DOHH2 (cell line): ENCODE data around the gene GNGT1.

Experiments used
- H3F3A ChIP-seq: fragments of 200-600 bp; sonication (generic), shearing (Covaris generic); 2 replicates; pipeline ENCODE4 v1.6.0; 2016; ENCODE audit warnings: antibody characterized with exemption, mild to moderate bottlenecking; ENCODE audit not compliant: control insufficient read depth, insufficient read depth
- H3K27ac ChIP-seq: fragments of 200-600 bp; sonication (generic); 2 replicates; pipeline ENCODE4 v1.5.1; 2014; ENCODE audit warnings: low read depth, mild to moderate bottlenecking, low read length, moderate library complexity
- H3K27me3 ChIP-seq: fragments of 200-600 bp; sonication (generic); 2 replicates; pipeline ENCODE4 v1.6.1; 2014; ENCODE audit warnings: mild to moderate bottlenecking, low read length, mixed read lengths; ENCODE audit not compliant: control insufficient read depth
- H3K36me3 ChIP-seq: fragments of 200-600 bp; sonication (generic); 2 replicates; pipeline ENCODE4 v1.6.1; 2014; ENCODE audit warnings: mild to moderate bottlenecking, low read length, moderate library complexity, mixed read lengths; ENCODE audit not compliant: control insufficient read depth
- H3K4me1 ChIP-seq: fragments of 200-600 bp; sonication (generic); 2 replicates; pipeline ENCODE4 v1.6.1; 2014; ENCODE audit warnings: mild to moderate bottlenecking, low read length, mixed read lengths; ENCODE audit not compliant: control insufficient read depth
- H3K4me2 ChIP-seq: fragments of 200-600 bp; sonication (generic); 2 replicates; pipeline ENCODE4 v1.6.0; 2014; ENCODE audit warnings: mild to moderate bottlenecking, low read length, moderate library complexity
- H3K4me3 ChIP-seq: fragments of 200-600 bp; sonication (generic); 2 replicates; pipeline ENCODE4 v1.5.1; 2014; ENCODE audit warnings: mild to moderate bottlenecking, low read length, mixed read lengths
- H3K79me2 ChIP-seq: fragments of 200-600 bp; sonication (generic); 2 replicates; pipeline ENCODE4 v1.6.1; 2014; ENCODE audit warnings: mild to moderate bottlenecking, low read length, mixed read lengths; ENCODE audit not compliant: control insufficient read depth
- H3K9me2 ChIP-seq: fragments of 200-600 bp; sonication (generic); replicated peaks from 2 replicates; pipeline ENCODE4 v1.6.1; 2014; ENCODE audit warnings: mild to moderate bottlenecking, low read length, mixed read lengths; ENCODE audit not compliant: control insufficient read depth
- H3K9me3 ChIP-seq: fragments of 200-600 bp; sonication (generic); 2 replicates; pipeline ENCODE4 v1.6.1; 2014; ENCODE audit warnings: antibody characterized with exemption, low read length, mixed read lengths; ENCODE audit not compliant: control insufficient read depth, insufficient read depth
- H4K20me1 ChIP-seq: fragments of 200-600 bp; sonication (generic); 2 replicates; pipeline ENCODE4 v1.6.0; 2014; ENCODE audit warnings: low read depth, mild to moderate bottlenecking, antibody characterized with exemption, low read length, moderate library complexity; ENCODE audit not compliant: control insufficient read depth, insufficient read depth
- CTCF ChIP-seq: fragments of 200-600 bp; sonication (generic); IDR thresholded peaks from one replicate; pipeline ENCODE4 v1.5.1; 2014; ENCODE audit warnings: antibody characterized with exemption, mild to moderate bottlenecking, low read depth, low read length; ENCODE audit not compliant: poor library complexity, severe bottlenecking
- EZH2phosphoT487 ChIP-seq: fragments of 200-600 bp; sonication (generic); IDR thresholded peaks from 2 replicates; pipeline ENCODE4 v1.6.1; 2017; ENCODE audit warnings: borderline replicate concordance, mild to moderate bottlenecking, antibody characterized with exemption, low read length, moderate library complexity, mixed read lengths

GNGT1 gene

GRCh38 chr7:93948106-93948505 is 41.7 kb downstream of the GNGT1 start:
- H3K4me1 ChIP-seq, result peaks cover 6% of the 10 kb centered on the region
- H3K4me3 ChIP-seq, result no peak overlapping the region
- no peak overlapping the region for H3K4me2 ChIP-seq
- no peak overlapping the region for H3K27ac ChIP-seq
- TF ChIP-seq EZH2phosphoT487, result no peak
- no peak for TF ChIP-seq CTCF
- H4K20me1 ChIP-seq, result no peaks in the 10 kb centered on the region
- H3K27me3 ChIP-seq, result no peaks in the 10 kb centered on the region
- H3K36me3 ChIP-seq, result no peaks in the 10 kb centered on the region
- no peaks in the 10 kb centered on the region for H3F3A ChIP-seq
- H3K9me2 ChIP-seq, result no peaks in the 10 kb centered on the region
- H3K79me2 ChIP-seq, result no peaks in the 10 kb centered on the region
- H3K9me3 ChIP-seq, result no peaks in the 10 kb centered on the region

DNA sequence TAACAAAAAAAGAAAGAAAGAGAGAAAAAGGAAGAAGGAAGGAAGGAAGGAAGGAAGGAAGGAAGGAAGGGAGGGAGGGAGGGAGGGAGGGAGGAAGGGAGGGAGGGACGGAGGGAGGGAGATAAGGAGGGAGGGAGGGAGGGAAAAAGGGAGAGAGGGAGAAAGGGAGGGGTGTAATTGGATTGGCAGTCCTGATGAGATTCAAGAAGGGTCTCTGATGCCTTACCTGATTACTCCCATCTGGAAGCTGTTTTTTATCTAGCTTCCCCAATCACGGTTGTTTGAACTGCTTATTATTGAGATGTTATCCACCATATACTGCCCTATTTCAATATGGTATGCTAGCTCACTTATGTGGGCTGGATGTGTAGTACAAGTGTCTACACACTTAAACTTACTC is 42.5 kb downstream of the GNGT1 start:
- H3K4me3 ChIP-seq, result no peak overlapping the region
- H3K9me3 ChIP-seq, result no peaks in the 10 kb centered on the region
- peaks cover 6% of the 10 kb centered on the region for H3K4me1 ChIP-seq
- TF ChIP-seq EZH2phosphoT487 (no peak), CTCF (no peak)
- no peak overlapping the region for H3K4me2 ChIP-seq
- no peaks in the 10 kb centered on the region for H3K36me3 ChIP-seq
- no peaks in the 10 kb centered on the region for H3K9me2 ChIP-seq
- no peaks in the 10 kb centered on the region for H3K27me3 ChIP-seq
- no peak overlapping the region for H3K27ac ChIP-seq
- H4K20me1 ChIP-seq, result no peaks in the 10 kb centered on the region
- H3K79me2 ChIP-seq, result no peaks in the 10 kb centered on the region
- H3F3A ChIP-seq, result no peaks in the 10 kb centered on the region

DNA sequence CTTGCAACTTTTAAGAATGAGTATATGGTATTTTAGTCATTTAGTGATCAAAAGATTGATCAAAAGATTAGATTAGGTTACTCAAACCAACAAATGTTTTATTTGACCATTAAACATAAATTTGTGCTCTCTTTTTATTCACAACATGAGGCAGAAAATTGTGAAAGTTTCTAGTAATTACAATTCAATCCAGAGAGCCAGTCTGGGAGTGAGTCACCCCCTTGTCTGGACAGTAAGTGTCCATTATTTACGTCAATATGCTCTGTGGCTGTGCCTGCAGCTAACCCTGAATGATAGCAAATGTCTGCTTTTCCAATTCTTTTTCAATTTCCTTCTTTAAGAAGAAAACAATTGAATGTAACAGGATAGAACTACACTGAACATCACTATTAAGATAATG is 43.1 kb downstream of the GNGT1 start:
- Histone ChIP-seq H3K27me3 (no peaks in the 10 kb centered on the region), H3K27ac (no peak overlapping the region), H3K9me3 (no peaks in the 10 kb centered on the region), H3K36me3 (no peaks in the 10 kb centered on the region), H3F3A (no peaks in the 10 kb centered on the region), H3K9me2 (no peaks in the 10 kb centered on the region), H3K4me1 (peaks cover 3% of the 10 kb centered on the region), H3K79me2 (no peaks in the 10 kb centered on the region), H4K20me1 (no peaks in the 10 kb centered on the region), H3K4me3 (no peak overlapping the region), H3K4me2 (no peak overlapping the region)
- TF ChIP-seq EZH2phosphoT487 (no peak), CTCF (no peak)

DNA sequence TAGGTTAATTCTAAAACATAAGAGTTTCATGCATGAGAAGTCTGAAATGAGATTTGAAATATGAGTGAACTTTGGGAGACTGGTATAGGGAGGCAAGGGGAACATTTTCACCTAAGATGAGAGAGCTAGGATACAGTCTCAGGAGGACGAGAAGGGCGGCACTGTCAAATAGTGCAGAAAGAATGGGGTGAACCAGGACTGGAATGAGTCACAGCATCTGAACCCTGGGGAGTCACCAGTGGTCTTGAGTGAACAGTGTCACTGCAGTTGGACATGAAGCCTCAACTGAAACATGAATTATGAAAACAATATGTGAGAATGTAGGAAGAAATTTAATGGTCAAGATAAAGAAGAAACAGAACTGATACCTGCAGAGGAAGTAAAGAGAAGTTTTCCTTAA is 48.9 kb downstream of the GNGT1 start:
- Histone ChIP-seq H3K4me2 (no peak overlapping the region), H3K27me3 (no peaks in the 10 kb centered on the region), H3K4me1 (no peaks in the 10 kb centered on the region), H3F3A (no peaks in the 10 kb centered on the region), H3K9me3 (no peaks in the 10 kb centered on the region), H3K9me2 (no peaks in the 10 kb centered on the region), H4K20me1 (no peaks in the 10 kb centered on the region), H3K4me3 (no peak overlapping the region), H3K27ac (no peak overlapping the region), H3K79me2 (no peaks in the 10 kb centered on the region), H3K36me3 (no peaks in the 10 kb centered on the region)
- TF ChIP-seq CTCF (no peak), EZH2phosphoT487 (no peak)
